ENCODE data around the gene PRDM16. TPM values are rescaled to one million over a fixed set of nuclear protein-coding genes. Genes with fewer than 3 reads are reported as not detected.

The PRDM16 gene
- total and polyA plus RNA-seq, 2 donors (not counting 1 experiment from before 2014, with no cell fraction given), result 0.03 to 0.12 TPM

GRCh38 chr1:3393024-3393986 is 324.3 kb downstream of the PRDM16 start:
- ChIA-PET CTCF (no interaction called here), POLR2A (no interaction called here)
- H3K9ac ChIP-seq (ENCODE audit: low read length), result no peak overlapping the region
- no peak overlapping the region for H3K4me3 ChIP-seq (ENCODE audit: control extremely low read depth in 1 of 5, extremely low read depth in 1 of 5, insufficient read depth in 1 of 5, low read depth in 2 of 5, low read length in 4 of 5)
- peaks cover 0 to 21% (median 7%) of the 10 kb centered on the region in 4 experiments for H3K27me3 ChIP-seq (replicated peaks in 1 of 4; ENCODE audit: control extremely low read depth in 1 of 4, control insufficient read depth in 3 of 4, insufficient read depth in 4 of 4, low read length in 3 of 4)
- no peak for ATAC-seq (ENCODE audit: low read depth)
- H3K4me1 Mint-ChIP-seq, result no peaks in the 10 kb centered on the region
- DNase-seq, result no peak
- no peak overlapping the region for H3K4me3 Mint-ChIP-seq
- WGBS (ENCODE audit: insufficient coverage), result 7% methylated on average over 53 of the region's 63 CpGs
- no peaks in the 10 kb centered on the region for H3K9me3 ChIP-seq (ENCODE audit: control extremely low read depth in 1 of 3, control insufficient read depth in 2 of 3, insufficient read depth in 1 of 3, low read length in 2 of 3)
- no peaks in the 10 kb centered on the region for H3K79me2 ChIP-seq (ENCODE audit: control insufficient read depth, insufficient read depth, low read length)
- no peak overlapping the region for H3K27ac ChIP-seq (ENCODE audit: low read length in 2 of 2)
- intact Hi-C loops (cut with micrococcal nuclease), result no loop called here
- H4K20me1 ChIP-seq (ENCODE audit: control insufficient read depth, insufficient read depth, low read length, poor library complexity, severe bottlenecking), result no peaks in the 10 kb centered on the region
- no peaks in the 10 kb centered on the region for H3K36me3 ChIP-seq (replicated peaks in 1 of 2; ENCODE audit: control extremely low read depth in 1 of 2, control insufficient read depth in 1 of 2, extremely low read depth in 1 of 2, insufficient read depth in 2 of 2, low read length in 1 of 2)
- H2AFZ ChIP-seq (ENCODE audit: insufficient read depth, low read depth, low read length, poor library complexity, severe bottlenecking), result no peak overlapping the region
- no peaks in the 10 kb centered on the region for H3K9me3 Mint-ChIP-seq (ENCODE audit: insufficient read depth)
- TF ChIP-seq, protein P1, sequence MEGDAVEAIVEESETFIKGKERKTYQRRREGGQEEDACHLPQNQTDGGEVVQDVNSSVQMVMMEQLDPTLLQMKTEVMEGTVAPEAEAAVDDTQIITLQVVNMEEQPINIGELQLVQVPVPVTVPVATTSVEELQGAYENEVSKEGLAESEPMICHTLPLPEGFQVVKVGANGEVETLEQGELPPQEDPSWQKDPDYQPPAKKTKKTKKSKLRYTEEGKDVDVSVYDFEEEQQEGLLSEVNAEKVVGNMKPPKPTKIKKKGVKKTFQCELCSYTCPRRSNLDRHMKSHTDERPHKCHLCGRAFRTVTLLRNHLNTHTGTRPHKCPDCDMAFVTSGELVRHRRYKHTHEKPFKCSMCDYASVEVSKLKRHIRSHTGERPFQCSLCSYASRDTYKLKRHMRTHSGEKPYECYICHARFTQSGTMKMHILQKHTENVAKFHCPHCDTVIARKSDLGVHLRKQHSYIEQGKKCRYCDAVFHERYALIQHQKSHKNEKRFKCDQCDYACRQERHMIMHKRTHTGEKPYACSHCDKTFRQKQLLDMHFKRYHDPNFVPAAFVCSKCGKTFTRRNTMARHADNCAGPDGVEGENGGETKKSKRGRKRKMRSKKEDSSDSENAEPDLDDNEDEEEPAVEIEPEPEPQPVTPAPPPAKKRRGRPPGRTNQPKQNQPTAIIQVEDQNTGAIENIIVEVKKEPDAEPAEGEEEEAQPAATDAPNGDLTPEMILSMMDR (IDR thresholded peaks at IDR 0.05), result no peak
- TF ChIP-seq EZH2 (IDR thresholded peaks at IDR 0.05; ENCODE audit: borderline replicate concordance, insufficient read depth, low read depth, low read length, poor library complexity, severe bottlenecking), result no peak
- no peaks in the 10 kb centered on the region for H3K4me1 ChIP-seq (ENCODE audit: control insufficient read depth in 2 of 2, insufficient read depth in 2 of 2, low read length in 2 of 2)
- no peak overlapping the region for H3K27ac Mint-ChIP-seq
- no peak overlapping the region for H3K4me2 ChIP-seq (replicated peaks; ENCODE audit: low read depth, low read length, poor library complexity, severe bottlenecking)
- H3K27me3 Mint-ChIP-seq, result peaks cover 38% of the 10 kb centered on the region
